Stimulated activated CD4-positive, alpha-beta T cell treated with anti-CD3 and anti-CD28 coated beads, TNF-alpha, amount 100 ng/mL, for 1 hour (primary cell): ENCODE measurements around the gene FBXL14.
"Not testable (repeated sequence)": the region's sequence is repeated elsewhere in the genome, so short reads cannot be mapped to it uniquely, and the experiment has no call there.

Experiments used
- DNase-seq, 3 donors: peaks; one replicate each; pipeline ENCODE4 v3.0.0-alpha.2; 2020; ENCODE audit warnings: low read depth in 3 of 3, low spot score in 1 of 3

FBXL14 gene

GRCh38 chr12:1574865-1575259, 19.5 kb downstream of the FBXL14 start:
- no peak for DNase-seq

GRCh38 chr12:1573960-1574864, 20.2 kb downstream of the FBXL14 start:
- DNase-seq: no peak

GRCh38 chr12:1572731-1573130, 21.6 kb downstream of the FBXL14 start:
- no peak for DNase-seq

GRCh38 chr12:1567852-1568251, 26.5 kb downstream of the FBXL14 start:
- DNase-seq: no peak

GRCh38 chr12:1566449-1567135, 27.8 kb downstream of the FBXL14 start:
- DNase-seq: no peak

- no peak for DNase-seq
These were observed 29.2 kb downstream of the FBXL14 start for GRCh38 chr12:1565172-1565571.

- no peak for DNase-seq
These were observed 30.3 kb downstream of the FBXL14 start for GRCh38 chr12:1564067-1564466.

- no peak for DNase-seq
These were observed 31.5 kb downstream of the FBXL14 start for GRCh38 chr12:1562813-1563407.

GRCh38 chr12:1560704-1561103, 33.7 kb downstream of the FBXL14 start:
- DNase-seq: no peak

- no peak for DNase-seq
These were observed 34.7 kb downstream of the FBXL14 start for GRCh38 chr12:1559676-1560091.

- not testable (repeated sequence) for DNase-seq
These were observed 36.3 kb downstream of the FBXL14 start for GRCh38 chr12:1558108-1558507.

- DNase-seq: no peak
These were observed 40.1 kb downstream of the FBXL14 start for GRCh38 chr12:1553987-1554982.

- DNase-seq: no peak
These were observed 40.8 kb downstream of the FBXL14 start for GRCh38 chr12:1553536-1553935.

- DNase-seq: no peak
These were observed 41.4 kb downstream of the FBXL14 start for GRCh38 chr12:1552911-1553491.

- no peak for DNase-seq
These were observed 42.2 kb downstream of the FBXL14 start for GRCh38 chr12:1552171-1552570.

- DNase-seq: no peak
These were observed 42.9 kb downstream of the FBXL14 start for GRCh38 chr12:1551496-1551895.

- DNase-seq: no peak
These were observed 47.3 kb downstream of the FBXL14 start for GRCh38 chr12:1546931-1547640.

- no peak for DNase-seq
These were observed 49.2 kb downstream of the FBXL14 start for GRCh38 chr12:1544996-1545700.

- DNase-seq: no peak
These were observed 51.8 kb downstream of the FBXL14 start for GRCh38 chr12:1542599-1542998.
